22Rv1 (cell line): ENCODE measurements around the gene KRT71.

Experiments
- ZFX ChIP-seq: fragments of 450-650 bp; IDR thresholded peaks from 2 replicates; pipeline ENCODE4 v1.6.1; 2017; ENCODE audit warnings: antibody characterized with exemption, borderline replicate concordance
- TF ChIP-seq, protein P1 (sequence below): fragments of 450-650 bp; IDR thresholded peaks from 2 replicates; pipeline ENCODE4 v1.5.1; 2017; ENCODE audit warnings: mild to moderate bottlenecking

DNA sequence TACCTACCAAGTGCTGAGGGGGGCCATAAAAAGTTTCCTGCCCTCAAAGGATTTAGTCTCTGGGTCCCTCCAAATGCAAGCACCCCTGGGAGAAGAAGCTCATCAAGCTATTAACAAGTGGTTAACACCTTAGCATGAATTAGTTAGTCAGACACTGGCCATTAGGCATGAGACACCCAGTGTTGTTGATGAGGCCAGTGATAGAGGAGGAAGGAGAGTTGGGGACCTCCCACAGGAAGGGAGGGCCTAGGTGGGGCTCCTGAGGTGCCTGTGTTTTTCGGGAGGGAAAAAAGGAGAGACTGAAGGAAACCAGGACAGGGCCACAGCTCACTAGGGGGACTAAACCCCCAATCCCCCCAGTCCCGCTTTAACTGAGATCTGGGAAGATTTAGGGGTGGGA, 4.5 kb upstream of the KRT71 start:
- TF ChIP-seq, protein P1, sequence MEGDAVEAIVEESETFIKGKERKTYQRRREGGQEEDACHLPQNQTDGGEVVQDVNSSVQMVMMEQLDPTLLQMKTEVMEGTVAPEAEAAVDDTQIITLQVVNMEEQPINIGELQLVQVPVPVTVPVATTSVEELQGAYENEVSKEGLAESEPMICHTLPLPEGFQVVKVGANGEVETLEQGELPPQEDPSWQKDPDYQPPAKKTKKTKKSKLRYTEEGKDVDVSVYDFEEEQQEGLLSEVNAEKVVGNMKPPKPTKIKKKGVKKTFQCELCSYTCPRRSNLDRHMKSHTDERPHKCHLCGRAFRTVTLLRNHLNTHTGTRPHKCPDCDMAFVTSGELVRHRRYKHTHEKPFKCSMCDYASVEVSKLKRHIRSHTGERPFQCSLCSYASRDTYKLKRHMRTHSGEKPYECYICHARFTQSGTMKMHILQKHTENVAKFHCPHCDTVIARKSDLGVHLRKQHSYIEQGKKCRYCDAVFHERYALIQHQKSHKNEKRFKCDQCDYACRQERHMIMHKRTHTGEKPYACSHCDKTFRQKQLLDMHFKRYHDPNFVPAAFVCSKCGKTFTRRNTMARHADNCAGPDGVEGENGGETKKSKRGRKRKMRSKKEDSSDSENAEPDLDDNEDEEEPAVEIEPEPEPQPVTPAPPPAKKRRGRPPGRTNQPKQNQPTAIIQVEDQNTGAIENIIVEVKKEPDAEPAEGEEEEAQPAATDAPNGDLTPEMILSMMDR: no peak
- no peak for TF ChIP-seq ZFX
